ENCODE data around the gene SLC25A43. TPM values are rescaled to one million over a fixed set of nuclear protein-coding genes. Genes with fewer than 3 reads are reported as not detected.
"Not testable (repeated sequence)": the region's sequence is repeated elsewhere in the genome, so short reads cannot be mapped to it uniquely, and the experiment has no call there.

The SLC25A43 gene
- total and polyA plus RNA-seq, 4 donors: 3.6 to 18.7 (median 13.6) TPM

GRCh38 chrX:119427795-119428185 is 28.7 kb downstream of the SLC25A43 start:
- ATAC-seq (ENCODE audit: insufficient read depth, low FRiP score) (no peak), DNase-seq (no peak)
- no peak for TF ChIP-seq CTCF (IDR thresholded peaks at IDR 0.05; ENCODE audit: control extremely low read depth, extremely low read depth)
- no peaks in the 10 kb centered on the region for H3K36me3 ChIP-seq (ENCODE audit: control insufficient read depth in 4 of 4, insufficient read depth in 4 of 4, low read length in 4 of 4)
- 58 to 72% methylated on average over 4 of the region's 4 CpGs for WGBS, 2 donors
- no peak overlapping the region for H3K9ac ChIP-seq (ENCODE audit: insufficient read depth in 1 of 2, low read length in 2 of 2)
- H3K4me3 ChIP-seq: no peak overlapping the region
- no peak overlapping the region for H3K27ac ChIP-seq (ENCODE audit: low read depth in 1 of 2, low read length in 1 of 2)
- no peaks in the 10 kb centered on the region for H3K9me3 ChIP-seq (ENCODE audit: control insufficient read depth in 4 of 4, insufficient read depth in 3 of 4, low read length in 3 of 4)
- no peaks in the 10 kb centered on the region for H3K27me3 ChIP-seq (ENCODE audit: control insufficient read depth in 3 of 3, insufficient read depth in 3 of 3, low read length in 2 of 3)
- no peaks in the 10 kb centered on the region for H3K4me1 ChIP-seq (ENCODE audit: control insufficient read depth in 5 of 5, insufficient read depth in 5 of 5, low read length in 5 of 5)

- Histone ChIP-seq H3K27ac (ENCODE audit: low read depth in 1 of 2, low read length in 1 of 2) (no peak overlapping the region), H3K9ac (ENCODE audit: insufficient read depth in 1 of 2, low read length in 2 of 2) (no peak overlapping the region), H3K4me3 (no peak overlapping the region), H3K27me3 (ENCODE audit: control insufficient read depth in 3 of 3, insufficient read depth in 3 of 3, low read length in 2 of 3) (no peaks in the 10 kb centered on the region), H3K36me3 (ENCODE audit: control insufficient read depth in 4 of 4, insufficient read depth in 4 of 4, low read length in 4 of 4) (no peaks in the 10 kb centered on the region), H3K4me1 (ENCODE audit: control insufficient read depth in 5 of 5, insufficient read depth in 5 of 5, low read length in 5 of 5) (no peaks in the 10 kb centered on the region), H3K9me3 (ENCODE audit: control insufficient read depth in 4 of 4, insufficient read depth in 3 of 4, low read length in 3 of 4) (no peaks in the 10 kb centered on the region)
- 38 to 89% methylated on average over 3 to 4 of the region's 4 CpGs for WGBS, 2 donors
- TF ChIP-seq CTCF (IDR thresholded peaks at IDR 0.05; ENCODE audit: control extremely low read depth, extremely low read depth): no peak
- ATAC-seq (ENCODE audit: insufficient read depth, low FRiP score): no peak
- no peak for DNase-seq
These were observed 30.3 kb downstream of the SLC25A43 start for GRCh38 chrX:119429471-119429870.

- WGBS, 2 donors: 84 to 100% methylated on average over 5 to 9 of the region's 17 CpGs
- not testable (repeated sequence) for H3K36me3 ChIP-seq (ENCODE audit: control insufficient read depth in 4 of 4, insufficient read depth in 4 of 4, low read length in 4 of 4); H3K9ac ChIP-seq (ENCODE audit: insufficient read depth in 1 of 2, low read length in 2 of 2); H3K4me3 ChIP-seq; DNase-seq; H3K27me3 ChIP-seq (ENCODE audit: control insufficient read depth in 3 of 3, insufficient read depth in 3 of 3, low read length in 2 of 3); ATAC-seq (ENCODE audit: insufficient read depth, low FRiP score); H3K4me1 ChIP-seq (ENCODE audit: control insufficient read depth in 5 of 5, insufficient read depth in 5 of 5, low read length in 5 of 5); H3K9me3 ChIP-seq (ENCODE audit: control insufficient read depth in 4 of 4, insufficient read depth in 3 of 4, low read length in 3 of 4); H3K27ac ChIP-seq (ENCODE audit: low read depth in 1 of 2, low read length in 1 of 2)
These were observed 42.2 kb downstream of the SLC25A43 start for GRCh38 chrX:119441295-119441694.

- DNase-seq (no peak), ATAC-seq (ENCODE audit: insufficient read depth, low FRiP score) (no peak)
- Histone ChIP-seq H3K9ac (ENCODE audit: insufficient read depth in 1 of 2, low read length in 2 of 2) (no peak overlapping the region), H3K4me3 (no peak overlapping the region), H3K36me3 (ENCODE audit: control insufficient read depth in 4 of 4, insufficient read depth in 4 of 4, low read length in 4 of 4) (no peaks in the 10 kb centered on the region), H3K27me3 (ENCODE audit: control insufficient read depth in 3 of 3, insufficient read depth in 3 of 3, low read length in 2 of 3) (no peaks in the 10 kb centered on the region), H3K4me1 (ENCODE audit: control insufficient read depth in 5 of 5, insufficient read depth in 5 of 5, low read length in 5 of 5) (no peaks in the 10 kb centered on the region), H3K27ac (ENCODE audit: low read depth in 1 of 2, low read length in 1 of 2) (no peak overlapping the region), H3K9me3 (ENCODE audit: control insufficient read depth in 4 of 4, insufficient read depth in 3 of 4, low read length in 3 of 4) (no peaks in the 10 kb centered on the region)
- WGBS, 2 donors: 33 to 52% methylated on average over 2 of the region's 2 CpGs
- no peak for TF ChIP-seq CTCF (IDR thresholded peaks at IDR 0.05; ENCODE audit: control extremely low read depth, extremely low read depth)
These were observed 43.1 kb downstream of the SLC25A43 start for GRCh38 chrX:119442286-119442685.

Data from lung (tissue), 12 donors.